ENCODE results near the gene FAM118B.
"Not testable (repeated sequence)": the region's sequence is repeated elsewhere in the genome, so short reads cannot be mapped to it uniquely, and the experiment has no call there.

The FAM118B gene

DNA sequence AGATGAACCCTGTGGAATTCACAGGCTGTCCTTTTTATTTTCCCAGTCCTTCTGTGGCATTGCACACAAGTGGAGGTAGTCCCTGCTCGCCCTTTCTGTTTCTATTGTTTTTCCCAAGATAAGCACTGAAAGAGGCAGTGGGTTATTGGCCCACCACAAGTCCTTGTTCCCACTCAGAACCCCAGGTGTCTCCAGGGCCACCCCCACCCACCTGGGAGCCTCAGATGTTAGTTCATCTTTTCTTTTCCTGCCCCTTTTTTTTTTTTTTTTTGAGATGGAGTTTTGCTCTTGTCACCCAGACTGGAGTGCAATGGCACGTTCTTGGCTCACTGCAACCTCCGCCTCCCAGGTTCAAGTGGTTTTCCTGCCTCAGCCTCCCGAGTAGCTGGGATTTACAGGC is 97.2 kb downstream of the FAM118B start:
- DNase-seq: not testable (repeated sequence)

DNA sequence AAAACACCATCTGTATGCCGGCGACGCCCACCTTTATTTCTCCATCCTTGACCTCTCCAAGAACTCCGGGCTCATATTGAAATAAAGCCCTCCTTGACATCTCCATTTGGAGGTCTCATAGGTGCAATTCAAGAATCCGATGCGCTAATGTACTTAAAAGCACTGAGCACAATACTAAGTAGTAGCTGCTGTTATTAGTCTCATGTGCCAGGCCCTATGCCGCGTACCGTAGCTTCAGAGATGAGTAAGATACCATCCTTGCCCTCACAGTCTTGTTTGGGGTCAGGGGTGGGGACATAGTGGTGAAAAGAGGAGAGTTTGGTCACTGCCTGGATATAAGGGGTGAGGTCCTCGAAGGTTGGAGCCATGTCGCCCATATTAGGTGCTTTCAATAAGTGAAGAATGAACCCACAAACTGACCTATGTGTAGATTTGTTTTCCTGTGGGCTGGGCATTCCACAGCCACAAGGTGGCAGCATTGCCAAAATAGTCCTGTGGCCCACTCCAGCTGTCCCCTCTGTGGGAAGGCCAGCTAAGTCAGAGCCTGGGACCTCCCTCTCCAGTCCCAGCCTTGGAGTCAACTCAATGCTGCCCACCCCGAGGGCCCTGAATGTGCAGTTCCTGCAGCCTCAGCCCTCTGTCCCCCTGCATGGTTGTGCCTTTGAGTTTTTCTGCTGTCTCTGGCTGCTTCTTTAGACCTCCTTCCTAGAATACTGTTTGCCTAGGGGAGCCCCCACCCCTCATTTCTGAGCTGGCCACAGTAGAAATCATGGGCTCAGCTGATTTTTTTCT is 98.8 kb downstream of the FAM118B start:
- DNase-seq: peak in 51 of 56 donors; percentile 3 to 85 (median 59)

DNA sequence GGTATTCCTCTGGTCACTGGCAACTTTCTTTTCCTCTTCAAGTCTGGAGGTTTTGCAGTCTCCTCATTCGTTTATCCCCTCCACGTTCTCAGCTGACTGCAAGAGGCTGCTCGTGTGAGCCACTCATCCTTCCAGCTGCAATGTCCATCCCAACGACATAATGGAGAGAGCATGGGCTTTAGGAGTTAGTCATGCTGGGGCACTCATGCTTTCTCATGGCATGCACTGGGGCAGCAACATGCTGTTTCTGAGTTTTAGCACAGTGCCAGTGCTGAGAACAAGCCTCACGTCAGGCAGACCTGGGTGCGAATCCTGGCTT is 99.4 kb downstream of the FAM118B start:
- no peak for DNase-seq

DNA sequence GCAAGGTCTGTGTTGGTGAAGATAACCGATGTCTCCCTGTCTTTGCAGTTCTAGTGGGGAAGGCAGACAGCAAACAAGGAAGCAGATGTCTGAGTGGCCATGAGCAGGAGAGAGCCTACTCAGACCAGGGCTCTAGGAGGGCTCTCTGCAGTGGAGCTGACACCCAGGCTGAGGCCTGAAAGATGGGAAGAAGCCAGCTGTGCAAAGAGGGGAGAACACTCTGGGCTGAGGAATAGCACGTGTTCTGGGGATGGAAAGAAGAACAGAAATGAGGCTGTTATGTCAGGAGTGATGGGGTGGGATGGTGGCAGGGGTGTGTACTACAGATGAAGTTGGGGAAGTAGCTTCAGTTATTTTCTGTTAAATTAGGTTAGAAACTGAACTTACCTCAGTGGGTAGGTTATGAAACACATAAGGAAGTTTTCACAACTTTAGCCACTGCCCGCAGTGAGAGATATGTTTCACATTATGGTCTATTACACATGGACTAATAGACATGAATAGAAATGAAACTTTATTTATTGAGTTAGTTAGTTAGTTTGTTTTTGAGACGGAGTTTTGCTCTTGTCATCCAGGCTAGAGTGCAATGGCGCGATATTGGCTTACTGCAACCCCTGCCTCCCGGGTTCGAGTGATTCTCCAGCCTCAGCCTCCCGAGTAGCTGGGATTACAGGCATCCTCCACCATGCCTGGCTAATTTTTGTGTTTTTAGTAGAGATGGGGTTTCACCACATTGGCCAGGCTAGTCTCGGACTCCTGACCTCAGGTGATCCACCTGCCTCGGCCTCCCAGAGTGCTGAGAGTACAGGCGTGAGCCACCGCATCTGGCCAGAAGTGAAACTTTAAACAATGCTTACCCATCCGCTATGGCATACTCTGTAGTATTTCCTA is 100.1 kb downstream of the FAM118B start:
- DNase-seq: no peak
